GM10266 (cell line): ENCODE results near the gene TPBG.

Source experiments
- DNase-seq: peaks from one replicate; pipeline ENCODE4 v3.0.0; 2012; ENCODE audit errors: extremely low spot score
- TF ChIP-seq, protein P1 (sequence below): IDR thresholded peaks from 2 replicates; pipeline ENCODE4 v1.5.1; 2012; ENCODE audit warnings: mild to moderate bottlenecking, low read depth; ENCODE audit not compliant: control insufficient read depth, insufficient read depth; ENCODE audit errors: missing control alignments

TPBG gene

DNA sequence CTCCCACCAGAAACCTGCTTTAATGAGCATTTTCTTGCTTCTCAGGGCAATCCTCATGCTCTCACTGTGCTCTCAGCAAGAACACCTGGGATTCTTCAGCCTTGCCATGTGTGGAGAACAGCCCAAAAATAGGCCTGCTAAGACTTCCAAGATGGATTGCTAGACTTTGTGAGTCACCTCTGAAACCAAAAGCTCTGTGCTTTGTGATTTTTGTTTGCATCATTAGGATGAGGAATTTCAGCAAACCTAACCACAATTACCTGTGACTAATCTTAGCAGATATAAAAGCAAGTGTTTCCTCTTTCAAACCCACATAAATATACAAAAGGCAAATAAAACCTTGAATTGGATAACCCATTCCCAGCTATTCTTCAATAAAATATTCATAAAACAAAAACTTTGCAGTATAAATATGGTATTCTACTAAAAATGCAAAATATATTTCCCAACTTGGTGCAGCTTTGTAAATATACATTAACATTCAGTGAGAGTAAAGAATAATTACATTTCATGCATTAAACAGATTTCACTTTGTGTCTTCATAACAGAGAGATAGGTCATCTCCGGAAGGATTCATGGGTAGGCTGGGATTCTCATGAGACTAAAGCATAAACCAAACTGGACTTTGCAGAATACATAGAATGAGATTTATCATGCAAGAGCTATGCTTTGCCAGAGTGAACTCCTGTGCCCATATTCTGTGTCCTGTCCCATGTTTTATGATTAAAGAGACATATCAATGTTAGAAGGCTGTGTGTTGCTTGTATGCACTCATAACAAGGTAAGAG lies 33.5 kb downstream of the TPBG start:
- TF ChIP-seq, protein P1, sequence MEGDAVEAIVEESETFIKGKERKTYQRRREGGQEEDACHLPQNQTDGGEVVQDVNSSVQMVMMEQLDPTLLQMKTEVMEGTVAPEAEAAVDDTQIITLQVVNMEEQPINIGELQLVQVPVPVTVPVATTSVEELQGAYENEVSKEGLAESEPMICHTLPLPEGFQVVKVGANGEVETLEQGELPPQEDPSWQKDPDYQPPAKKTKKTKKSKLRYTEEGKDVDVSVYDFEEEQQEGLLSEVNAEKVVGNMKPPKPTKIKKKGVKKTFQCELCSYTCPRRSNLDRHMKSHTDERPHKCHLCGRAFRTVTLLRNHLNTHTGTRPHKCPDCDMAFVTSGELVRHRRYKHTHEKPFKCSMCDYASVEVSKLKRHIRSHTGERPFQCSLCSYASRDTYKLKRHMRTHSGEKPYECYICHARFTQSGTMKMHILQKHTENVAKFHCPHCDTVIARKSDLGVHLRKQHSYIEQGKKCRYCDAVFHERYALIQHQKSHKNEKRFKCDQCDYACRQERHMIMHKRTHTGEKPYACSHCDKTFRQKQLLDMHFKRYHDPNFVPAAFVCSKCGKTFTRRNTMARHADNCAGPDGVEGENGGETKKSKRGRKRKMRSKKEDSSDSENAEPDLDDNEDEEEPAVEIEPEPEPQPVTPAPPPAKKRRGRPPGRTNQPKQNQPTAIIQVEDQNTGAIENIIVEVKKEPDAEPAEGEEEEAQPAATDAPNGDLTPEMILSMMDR = no peak
- no peak for DNase-seq

DNA sequence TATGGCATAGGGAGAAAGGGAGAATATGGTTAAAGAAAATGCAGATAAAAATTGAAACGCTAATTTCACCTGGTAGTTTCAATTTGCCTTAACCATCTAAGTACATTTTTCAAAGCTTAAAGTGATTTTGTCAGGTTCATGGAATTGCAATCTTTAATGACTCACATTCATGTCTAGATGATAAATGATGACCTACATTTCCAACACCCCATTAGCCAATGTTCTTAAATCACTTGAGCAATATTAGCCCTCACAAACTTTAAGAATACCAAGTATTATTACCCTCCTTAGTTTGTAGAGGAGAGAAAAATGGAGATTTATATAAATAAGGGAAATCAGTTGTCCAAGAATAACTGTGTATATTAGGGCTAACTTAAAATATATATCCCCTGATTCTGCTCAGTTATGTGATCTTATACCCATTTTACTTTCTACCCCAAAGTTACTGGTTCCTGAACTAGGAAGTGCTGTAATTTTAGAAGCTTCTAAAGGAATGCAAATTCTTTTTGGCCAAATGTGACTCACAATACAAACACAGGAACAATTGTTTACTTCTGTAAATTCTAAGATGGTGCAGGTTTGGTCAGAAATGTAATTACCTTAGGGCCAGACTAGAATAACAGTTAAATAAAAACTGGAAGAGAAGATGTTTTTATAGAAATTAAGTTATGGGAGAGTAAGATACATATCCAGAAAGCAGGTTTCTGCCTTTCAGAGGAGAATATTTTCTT lies 34.5 kb downstream of the TPBG start:
- TF ChIP-seq, protein P1 = no peak
- no peak for DNase-seq

DNA sequence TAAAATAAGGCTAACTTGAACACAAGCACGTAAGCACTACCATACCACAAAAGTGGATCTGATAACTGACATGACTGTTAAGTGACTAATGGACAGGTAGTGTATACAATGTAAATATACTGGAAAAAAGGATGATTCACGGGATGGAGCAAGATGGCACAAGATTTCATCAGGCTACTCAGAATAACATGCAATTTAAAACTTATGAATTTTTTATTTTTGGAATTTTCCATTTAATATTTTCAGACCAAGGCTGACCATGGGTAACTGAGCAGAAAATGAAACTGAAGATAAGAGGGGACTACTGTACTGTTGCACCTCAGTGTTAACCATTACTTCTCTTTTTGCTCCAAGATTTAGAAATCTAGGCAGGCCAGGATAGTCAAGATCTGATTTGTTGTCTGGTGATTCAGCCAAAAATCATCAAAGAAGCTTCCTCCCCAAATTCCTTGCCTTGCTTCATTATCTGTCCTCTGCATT lies 45.4 kb downstream of the TPBG start:
- TF ChIP-seq, protein P1 = no peak
- no peak for DNase-seq

DNA sequence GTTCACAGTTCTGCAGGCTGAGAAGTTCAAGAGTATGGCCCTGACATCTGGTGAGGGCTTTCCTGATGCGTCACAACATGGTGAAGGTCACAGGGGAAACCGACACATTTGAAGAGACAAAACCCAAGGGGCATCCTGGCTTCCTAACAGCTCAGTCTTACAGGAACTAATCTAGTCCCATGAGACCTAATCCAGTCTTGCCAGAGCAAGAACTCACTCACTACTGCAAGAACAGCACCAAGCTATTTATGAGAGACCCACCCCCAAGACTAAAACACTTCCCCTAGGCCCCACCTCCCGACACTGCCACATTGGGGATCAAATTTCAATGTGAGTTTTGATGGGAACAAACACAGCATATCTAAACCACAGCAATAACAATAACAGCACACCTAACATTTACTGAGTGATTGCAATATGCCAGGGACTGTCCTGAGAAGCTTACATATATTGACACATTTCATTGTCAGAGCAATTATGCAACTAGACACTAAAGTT lies 46.6 kb downstream of the TPBG start:
- TF ChIP-seq, protein P1 = no peak
- DNase-seq = no peak

DNA sequence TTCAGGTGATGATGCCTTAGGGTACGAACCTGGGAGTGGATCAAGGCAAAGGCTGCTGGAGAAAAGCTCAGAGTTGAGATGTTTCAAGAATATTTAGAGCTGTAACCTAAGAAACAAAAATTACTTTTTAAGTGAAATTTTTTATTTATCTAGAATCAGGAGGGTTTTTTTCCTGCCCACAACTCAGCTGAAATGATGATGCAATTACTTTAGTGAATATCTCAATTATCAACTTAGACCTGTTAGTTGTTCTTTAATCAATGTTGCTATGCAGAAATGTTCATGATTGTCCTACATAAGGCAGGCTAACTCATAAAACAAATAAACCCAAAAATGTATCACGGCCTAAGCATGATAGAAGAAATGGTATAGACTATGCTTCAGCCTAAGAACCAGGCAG lies 50.3 kb downstream of the TPBG start:
- DNase-seq = no peak
- TF ChIP-seq, protein P1 = no peak

DNA sequence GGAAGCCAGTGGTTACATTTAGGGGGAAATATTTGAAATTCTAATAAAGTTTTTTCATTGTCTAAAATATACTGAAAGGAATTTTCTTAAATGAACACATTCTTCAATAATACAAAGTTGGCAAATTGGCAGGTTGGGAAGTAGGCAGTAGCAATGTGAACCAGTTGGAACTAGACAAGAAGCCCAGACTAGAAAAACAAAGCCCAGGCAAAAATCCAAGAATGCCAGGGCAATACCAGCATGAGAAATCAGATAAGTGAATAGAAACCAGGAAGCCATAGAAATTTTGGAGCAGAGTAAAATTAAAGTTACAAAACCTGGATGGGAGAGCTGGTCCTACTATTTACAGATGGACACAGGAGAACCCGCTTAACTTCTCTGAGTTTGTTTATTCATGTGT lies 52.2 kb downstream of the TPBG start:
- no peak for DNase-seq
- TF ChIP-seq, protein P1 = no peak

DNA sequence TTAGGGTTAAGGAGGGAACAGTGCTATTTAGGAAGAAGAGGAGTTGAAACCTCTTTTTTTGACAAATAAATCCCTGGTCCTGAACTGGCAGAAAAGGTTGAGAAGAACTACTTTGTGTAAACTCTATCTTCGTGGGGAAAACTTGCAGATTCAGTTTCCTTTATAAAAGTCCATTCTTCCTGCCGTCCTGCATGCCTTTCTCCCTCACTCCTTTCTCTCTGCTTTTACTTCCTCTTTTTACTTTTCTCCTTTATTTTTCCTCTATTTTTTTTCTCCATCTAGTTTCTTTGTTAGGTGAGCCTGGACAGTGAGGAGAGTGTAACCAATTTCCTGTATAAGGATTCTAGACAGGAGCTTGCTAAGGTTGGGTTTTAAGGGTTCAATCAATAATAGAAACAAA lies 52.7 kb downstream of the TPBG start:
- TF ChIP-seq, protein P1 = no peak
- no peak for DNase-seq
